CD4-positive, alpha-beta T cell treated with Interleukin-1 beta for 1 hour (primary cell): Measurements from ENCODE around the gene FOCAD.
A peak's percentile ranks its signal among the peaks of the same experiment; 100 is the strongest.

Source experiments
- DNase-seq, 2 donors: peaks; one replicate each; pipeline ENCODE4 v3.0.0-alpha.2; 2020 to 2022

FOCAD gene

GRCh38 chr9:20683351-20684034, 566 bp upstream of the FOCAD start:
- DNase-seq = peak; percentile 16 to 46

- DNase-seq = no peak
Observed at GRCh38 chr9:20684875-20685696, 1.0 kb downstream of the FOCAD start.

DNA sequence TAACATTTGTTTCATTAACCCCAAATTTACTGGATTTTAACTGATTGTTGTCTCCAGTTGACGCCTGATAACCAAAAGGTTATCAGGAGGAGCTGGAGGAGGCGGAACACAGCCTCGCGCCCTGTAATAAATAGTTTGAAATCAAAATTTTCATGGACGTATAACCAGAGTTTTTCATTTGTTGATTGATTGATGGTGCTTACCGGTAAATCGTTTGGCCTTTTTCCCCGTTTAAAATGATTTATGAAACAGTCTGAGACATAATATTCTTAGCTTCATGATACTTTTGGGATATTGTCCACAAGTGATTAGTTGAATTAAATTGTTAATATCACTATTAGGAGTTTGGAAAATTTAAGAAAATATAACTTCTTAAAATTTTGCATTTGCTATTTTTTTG, 1.7 kb downstream of the FOCAD start:
- no peak for DNase-seq

GRCh38 chr9:20689833-20690232, 5.8 kb downstream of the FOCAD start:
- DNase-seq = no peak

- DNase-seq = no peak
Observed at GRCh38 chr9:20692554-20692953, 8.5 kb downstream of the FOCAD start.

- DNase-seq = no peak
Observed at GRCh38 chr9:20693068-20693467, 9.0 kb downstream of the FOCAD start.

GRCh38 chr9:20694248-20694647, 10.2 kb downstream of the FOCAD start:
- no peak for DNase-seq

DNA sequence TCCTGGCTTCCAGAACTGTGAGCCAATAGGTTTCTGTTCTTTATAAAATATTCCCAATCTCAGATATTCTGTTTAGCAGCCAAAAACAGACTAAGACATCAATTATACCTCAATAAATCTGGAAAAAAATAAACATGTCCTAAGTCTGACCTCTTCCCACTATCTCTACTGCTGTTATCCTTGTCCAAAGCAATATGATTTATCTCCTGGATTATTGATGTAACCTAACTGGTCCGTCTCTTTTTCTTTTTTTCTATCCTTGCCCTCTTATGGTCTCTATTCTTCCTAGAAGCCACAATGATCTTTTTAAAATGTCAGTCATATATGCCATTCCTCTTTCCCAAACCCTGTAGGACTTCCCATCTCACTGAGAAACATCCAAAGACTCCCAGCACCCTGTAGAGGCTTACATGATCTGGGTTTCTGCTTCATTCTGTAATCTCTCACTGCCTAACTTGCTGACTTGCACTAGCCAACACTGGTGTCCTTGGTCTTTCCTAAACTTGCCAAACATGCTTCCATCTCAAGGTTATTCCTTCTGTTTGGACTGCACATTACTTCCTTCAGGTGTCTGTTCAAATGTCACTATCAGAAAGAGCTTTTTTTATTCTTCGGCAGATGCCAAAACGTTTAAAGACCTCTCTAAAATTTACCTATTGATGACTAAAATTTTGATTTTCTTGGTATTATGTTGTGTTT, 13.1 kb downstream of the FOCAD start:
- DNase-seq = no peak

GRCh38 chr9:20698782-20699181, 14.7 kb downstream of the FOCAD start:
- DNase-seq = no peak

DNA sequence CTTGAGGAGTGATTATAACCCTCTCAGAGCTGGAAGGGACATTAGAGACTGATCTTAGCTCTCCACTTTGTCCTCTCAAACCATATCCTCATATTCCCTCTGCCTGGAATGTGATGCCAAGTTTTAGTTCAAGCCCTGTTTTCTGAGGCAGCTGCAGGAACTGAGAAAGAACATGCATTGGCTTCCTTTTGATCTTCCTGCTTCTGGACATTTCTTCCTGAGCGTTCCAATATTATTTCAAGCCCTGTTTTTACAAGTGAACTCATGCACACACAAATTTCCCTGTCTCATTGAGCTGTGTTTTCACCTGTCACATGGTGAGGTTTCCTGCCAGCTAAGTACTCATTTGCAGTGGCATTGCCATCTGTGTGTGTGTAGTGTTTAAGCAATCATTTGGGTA, 17.0 kb downstream of the FOCAD start:
- DNase-seq = no peak

- no peak for DNase-seq
Observed at GRCh38 chr9:20702570-20702969, 18.5 kb downstream of the FOCAD start.

DNA sequence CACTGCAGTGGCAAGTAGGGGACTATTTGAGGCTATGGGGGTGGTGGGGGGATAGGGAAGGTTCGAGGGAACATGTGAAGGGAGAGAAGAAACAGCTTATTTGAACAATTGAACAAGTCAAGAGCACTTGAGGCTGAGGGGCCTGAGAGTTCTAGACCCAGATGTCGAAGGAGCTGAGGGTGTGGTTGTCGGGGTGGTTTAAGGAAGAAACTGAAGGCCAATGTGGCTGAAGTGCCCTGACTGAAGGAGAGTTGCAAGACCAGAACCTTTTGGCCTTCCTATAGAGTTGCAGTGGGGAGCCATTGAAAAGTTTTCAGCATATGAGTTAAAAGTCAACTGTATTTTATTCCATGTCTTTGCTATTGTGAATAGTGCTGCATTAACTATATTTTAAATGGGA, 19.1 kb downstream of the FOCAD start:
- DNase-seq = no peak

GRCh38 chr9:20707708-20708107, 23.6 kb downstream of the FOCAD start:
- DNase-seq = no peak

GRCh38 chr9:20713172-20713571, 29.1 kb downstream of the FOCAD start:
- no peak for DNase-seq

DNA sequence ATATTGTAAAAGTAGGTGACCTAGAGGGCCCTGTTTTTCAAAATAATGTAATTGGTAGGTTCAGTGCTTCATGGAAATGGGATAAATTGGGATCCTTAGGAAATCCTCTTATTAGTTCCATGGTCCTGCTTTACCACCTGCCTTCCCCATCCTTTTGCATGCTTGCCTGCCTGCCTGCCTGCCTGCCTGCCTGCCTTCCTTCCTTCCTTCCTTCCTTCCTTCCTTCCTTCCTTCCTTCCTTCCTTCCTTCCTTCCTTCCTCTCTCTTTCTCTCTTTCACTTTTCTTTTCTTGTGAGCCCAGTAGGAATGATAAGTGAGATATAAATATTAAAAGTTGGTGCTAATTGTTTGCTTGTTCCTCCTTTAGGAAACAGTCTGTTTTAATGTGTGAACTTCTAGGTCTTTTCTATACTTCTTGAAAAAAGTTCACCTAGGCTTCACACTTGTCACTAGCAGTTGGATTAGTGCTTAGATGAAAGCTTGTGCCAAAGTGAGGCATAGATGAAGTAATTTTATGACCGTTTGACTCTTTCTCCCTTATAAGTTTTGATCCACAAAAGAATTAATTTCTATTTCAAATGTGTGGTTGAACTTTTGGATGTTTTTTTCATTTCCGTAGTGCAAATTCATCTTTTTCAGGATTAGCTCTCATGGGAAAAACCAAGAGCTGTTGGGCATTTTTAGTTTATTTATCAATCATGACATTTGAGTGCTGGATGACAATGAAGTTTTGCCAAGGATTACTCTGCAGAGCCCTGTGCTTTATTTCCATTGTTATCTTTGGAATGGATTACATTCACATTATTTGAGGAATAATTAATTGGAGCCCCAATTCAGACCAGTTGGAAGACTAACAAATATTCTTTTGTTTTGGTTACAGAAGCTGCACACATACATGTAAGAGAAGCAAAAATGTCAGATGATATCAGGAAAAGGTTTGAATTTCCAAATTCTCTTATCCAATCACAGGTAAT, 30.7 kb downstream of the FOCAD start:
- DNase-seq = no peak

GRCh38 chr9:20722221-20722620, 38.2 kb downstream of the FOCAD start:
- DNase-seq = no peak

DNA sequence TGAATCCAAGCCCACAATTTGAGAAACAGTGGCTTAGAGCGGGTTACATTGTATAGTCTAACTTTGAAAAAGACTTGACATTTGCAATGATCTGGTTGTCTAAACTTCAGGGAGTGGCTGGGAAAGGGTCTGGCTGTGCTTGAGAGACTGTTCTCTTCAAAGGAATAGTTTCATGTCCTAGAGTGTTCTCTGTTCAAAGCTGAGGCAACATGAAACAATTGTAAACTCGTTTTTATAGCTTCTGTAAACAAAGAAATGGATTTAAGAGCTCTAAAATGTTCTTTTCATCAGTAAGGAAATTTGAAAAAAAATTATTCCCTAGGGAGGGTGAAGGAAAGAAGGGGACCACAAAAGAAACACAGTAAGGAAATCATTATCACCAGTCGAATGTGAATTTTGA, 41.6 kb downstream of the FOCAD start:
- DNase-seq = no peak

GRCh38 chr9:20726144-20726543, 42.1 kb downstream of the FOCAD start:
- no peak for DNase-seq

- DNase-seq = no peak
Observed at GRCh38 chr9:20728493-20729220, 44.6 kb downstream of the FOCAD start.

DNA sequence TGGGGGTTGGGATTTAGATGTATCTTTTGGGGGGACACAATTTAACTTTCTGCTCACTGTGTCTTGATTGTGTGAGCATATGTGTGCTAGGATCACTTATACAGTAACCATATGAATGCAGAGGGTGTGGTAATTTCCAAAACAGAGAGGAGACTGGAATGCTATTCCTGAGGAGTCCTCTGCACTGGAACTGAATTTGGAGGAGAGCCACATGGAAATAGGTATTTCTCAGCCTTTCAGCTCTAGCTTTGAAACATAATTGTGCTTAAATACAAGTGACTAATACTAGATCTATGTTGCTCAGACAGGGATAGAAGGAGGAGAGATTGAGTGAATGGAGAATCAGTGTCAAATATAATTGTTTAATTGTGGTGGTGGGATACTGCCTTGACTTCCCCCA, 45.5 kb downstream of the FOCAD start:
- DNase-seq = no peak

GRCh38 chr9:20732118-20732517, 48.1 kb downstream of the FOCAD start:
- DNase-seq = no peak

GRCh38 chr9:20734275-20734674, 50.2 kb downstream of the FOCAD start:
- no peak for DNase-seq
